ENCODE measurements around the gene NRP2.

The NRP2 gene

GRCh38 chr2:205800773-205801172, 118.5 kb downstream of the NRP2 start:
- H3K27me3 ChIP-seq (ENCODE audit: insufficient read depth, low read length, poor library complexity) = peaks cover 4% of the 10 kb centered on the region
- H3K9me3 ChIP-seq (ENCODE audit: insufficient read depth, low read length, severe bottlenecking) = peaks cover 2% of the 10 kb centered on the region
- DNase-seq (no peak), ATAC-seq (ENCODE audit: insufficient read depth, low read depth) (no peak)
- H3K79me2 ChIP-seq (ENCODE audit: insufficient read depth, low read length) = no peaks in the 10 kb centered on the region
- no peak overlapping the region for H2AFZ ChIP-seq (ENCODE audit: low read depth, low read length)
- H4K20me1 ChIP-seq (ENCODE audit: insufficient read depth, low read length) = no peaks in the 10 kb centered on the region
- H3K9ac ChIP-seq (ENCODE audit: low read depth, low read length) = no peak overlapping the region
- TF ChIP-seq EZH2 (IDR thresholded peaks at IDR 0.05; ENCODE audit: borderline replicate concordance, low read depth, low read length, severe bottlenecking) = no peak
- TF ChIP-seq CTCF (IDR thresholded peaks at IDR 0.05; ENCODE audit: borderline replicate concordance, extremely low read depth, low read length, poor library complexity, severe bottlenecking) = no peak
- no peaks in the 10 kb centered on the region for H3K36me3 ChIP-seq (ENCODE audit: insufficient read depth, low read length)
- H3K4me3 ChIP-seq (ENCODE audit: low read depth in 1 of 2, low read length in 2 of 2) = no peak overlapping the region
- H3K27ac ChIP-seq (ENCODE audit: low read length) = no peak overlapping the region
- no peak overlapping the region for H3K4me2 ChIP-seq (ENCODE audit: insufficient read depth, low read length)
- no peaks in the 10 kb centered on the region for H3K4me1 ChIP-seq (ENCODE audit: insufficient read depth, low read length)

GRCh38 chr2:205802065-205802464, 119.8 kb downstream of the NRP2 start:
- H3K9ac ChIP-seq (ENCODE audit: low read depth, low read length) = no peak overlapping the region
- no peak overlapping the region for H2AFZ ChIP-seq (ENCODE audit: low read depth, low read length)
- H3K4me2 ChIP-seq (ENCODE audit: insufficient read depth, low read length) = no peak overlapping the region
- H4K20me1 ChIP-seq (ENCODE audit: insufficient read depth, low read length) = no peaks in the 10 kb centered on the region
- no peak overlapping the region for H3K27ac ChIP-seq (ENCODE audit: low read length)
- H3K9me3 ChIP-seq (ENCODE audit: insufficient read depth, low read length, severe bottlenecking) = peaks cover 2% of the 10 kb centered on the region
- H3K27me3 ChIP-seq (ENCODE audit: insufficient read depth, low read length, poor library complexity) = peaks cover 2% of the 10 kb centered on the region
- no peaks in the 10 kb centered on the region for H3K4me1 ChIP-seq (ENCODE audit: insufficient read depth, low read length)
- no peaks in the 10 kb centered on the region for H3K36me3 ChIP-seq (ENCODE audit: insufficient read depth, low read length)
- no peaks in the 10 kb centered on the region for H3K79me2 ChIP-seq (ENCODE audit: insufficient read depth, low read length)
- TF ChIP-seq CTCF (IDR thresholded peaks at IDR 0.05; ENCODE audit: borderline replicate concordance, extremely low read depth, low read length, poor library complexity, severe bottlenecking) = no peak
- TF ChIP-seq EZH2 (IDR thresholded peaks at IDR 0.05; ENCODE audit: borderline replicate concordance, low read depth, low read length, severe bottlenecking) = no peak
- no peak overlapping the region for H3K4me3 ChIP-seq (ENCODE audit: low read depth in 1 of 2, low read length in 2 of 2)
- DNase-seq = no peak
- no peak for ATAC-seq (ENCODE audit: insufficient read depth, low read depth)

GRCh38 chr2:205802941-205803340, 120.6 kb downstream of the NRP2 start:
- no peak for TF ChIP-seq CTCF (IDR thresholded peaks at IDR 0.05; ENCODE audit: borderline replicate concordance, extremely low read depth, low read length, poor library complexity, severe bottlenecking)
- no peak for TF ChIP-seq EZH2 (IDR thresholded peaks at IDR 0.05; ENCODE audit: borderline replicate concordance, low read depth, low read length, severe bottlenecking)
- Histone ChIP-seq H3K36me3 (ENCODE audit: insufficient read depth, low read length) (no peaks in the 10 kb centered on the region), H3K79me2 (ENCODE audit: insufficient read depth, low read length) (no peaks in the 10 kb centered on the region), H3K4me1 (ENCODE audit: insufficient read depth, low read length) (no peaks in the 10 kb centered on the region), H4K20me1 (ENCODE audit: insufficient read depth, low read length) (no peaks in the 10 kb centered on the region), H3K4me3 (ENCODE audit: low read depth in 1 of 2, low read length in 2 of 2) (no peak overlapping the region), H3K4me2 (ENCODE audit: insufficient read depth, low read length) (no peak overlapping the region), H2AFZ (ENCODE audit: low read depth, low read length) (no peak overlapping the region), H3K9ac (ENCODE audit: low read depth, low read length) (no peak overlapping the region), H3K27ac (ENCODE audit: low read length) (no peak overlapping the region), H3K9me3 (ENCODE audit: insufficient read depth, low read length, severe bottlenecking) (peaks cover 2% of the 10 kb centered on the region), H3K27me3 (ENCODE audit: insufficient read depth, low read length, poor library complexity) (no peaks in the 10 kb centered on the region)
- ATAC-seq (ENCODE audit: insufficient read depth, low read depth) = no peak
- no peak for DNase-seq

GRCh38 chr2:205803500-205803899, 121.2 kb downstream of the NRP2 start:
- DNase-seq (no peak), ATAC-seq (ENCODE audit: insufficient read depth, low read depth) (no peak)
- Histone ChIP-seq H3K9me3 (ENCODE audit: insufficient read depth, low read length, severe bottlenecking) (peaks cover under 1% of the 10 kb centered on the region), H3K27ac (ENCODE audit: low read length) (no peak overlapping the region), H2AFZ (ENCODE audit: low read depth, low read length) (no peak overlapping the region), H4K20me1 (ENCODE audit: insufficient read depth, low read length) (no peaks in the 10 kb centered on the region), H3K9ac (ENCODE audit: low read depth, low read length) (no peak overlapping the region), H3K4me2 (ENCODE audit: insufficient read depth, low read length) (no peak overlapping the region), H3K79me2 (ENCODE audit: insufficient read depth, low read length) (no peaks in the 10 kb centered on the region), H3K27me3 (ENCODE audit: insufficient read depth, low read length, poor library complexity) (no peaks in the 10 kb centered on the region), H3K36me3 (ENCODE audit: insufficient read depth, low read length) (no peaks in the 10 kb centered on the region), H3K4me3 (ENCODE audit: low read depth in 1 of 2, low read length in 2 of 2) (no peak overlapping the region), H3K4me1 (ENCODE audit: insufficient read depth, low read length) (no peaks in the 10 kb centered on the region)
- TF ChIP-seq EZH2 (IDR thresholded peaks at IDR 0.05; ENCODE audit: borderline replicate concordance, low read depth, low read length, severe bottlenecking) = no peak
- no peak for TF ChIP-seq CTCF (IDR thresholded peaks at IDR 0.05; ENCODE audit: borderline replicate concordance, extremely low read depth, low read length, poor library complexity, severe bottlenecking)
